Left colon (tissue), 2 donors: ENCODE results near the gene VWCE. TPM values are rescaled to one million over a fixed set of nuclear protein-coding genes. Genes with fewer than 3 reads are reported as not detected.
"Not testable (repeated sequence)": the region's sequence is repeated elsewhere in the genome, so short reads cannot be mapped to it uniquely, and the experiment has no call there.

Experiments used
- ATAC-seq: fragments of 200-7000 bp; cut with Tn5 transposase; one replicate; pipeline ENCODE4 v1.9.1; 2020; ENCODE audit warnings: mild to moderate bottlenecking, moderate library complexity
- DNase-seq, 2 donors: peaks; one replicate each; pipeline ENCODE4 v3.0.0-alpha.2; 2020
- intact Hi-C, 2 donors: fragments of 100-400 bp; cut with DNase I in 1 of 2; cut with micrococcal nuclease in 1 of 2; formaldehyde crosslinking; loops; one replicate each; pipeline versions ENCODE4 v1.11.2 to v1.14.0; 2022; cut with DNase I, micrococcal nuclease
- total RNA-seq, 2 donors: library from RNA; stranded (reverse); fragmentation: NEBNext Ultra II Directional; extraction: Animal tissue kit (Norgen Biotek cat#: 25700); gene quantifications; one replicate each; pipeline ENCODE4 v1.2.1, GENCODE V29; 2021
- donor health status: DM: no; HTN: no; CAD: no.
- donor health status: DM: yes; HTN: yes; CAD: no.

VWCE gene
- total RNA-seq, 2 donors from 2014 or later, result 0.36 to 0.76 TPM

- ATAC-seq, intact Hi-C loops, DNase-seq: not testable (repeated sequence)
These were observed 63.5 kb downstream of the VWCE start for GRCh38 chr11:61231585-61231984.

- intact Hi-C loops, ATAC-seq, DNase-seq: not testable (repeated sequence)
These were observed 64.1 kb downstream of the VWCE start for GRCh38 chr11:61231033-61231432.

DNA sequence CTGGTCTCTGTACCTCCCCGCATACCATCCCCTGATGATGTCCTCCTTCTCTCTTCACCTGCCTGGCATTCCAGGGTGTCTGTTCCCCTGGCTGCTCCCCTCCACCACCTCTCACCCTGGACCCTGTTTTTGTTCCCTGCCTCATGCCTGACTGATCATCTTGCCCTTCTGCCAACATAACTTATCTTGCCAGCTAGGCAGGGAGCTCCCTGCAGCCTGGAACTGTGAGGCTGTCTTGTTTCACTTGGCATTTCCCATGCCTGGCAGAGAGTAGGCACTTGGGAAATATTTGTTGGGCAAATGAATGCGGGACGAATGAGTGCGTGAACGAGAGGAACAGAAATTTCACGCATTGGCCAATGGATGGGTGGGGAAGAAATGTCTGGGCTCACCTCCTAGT lies 65.7 kb downstream of the VWCE start:
- ATAC-seq, intact Hi-C loops: not testable (repeated sequence)

DNA sequence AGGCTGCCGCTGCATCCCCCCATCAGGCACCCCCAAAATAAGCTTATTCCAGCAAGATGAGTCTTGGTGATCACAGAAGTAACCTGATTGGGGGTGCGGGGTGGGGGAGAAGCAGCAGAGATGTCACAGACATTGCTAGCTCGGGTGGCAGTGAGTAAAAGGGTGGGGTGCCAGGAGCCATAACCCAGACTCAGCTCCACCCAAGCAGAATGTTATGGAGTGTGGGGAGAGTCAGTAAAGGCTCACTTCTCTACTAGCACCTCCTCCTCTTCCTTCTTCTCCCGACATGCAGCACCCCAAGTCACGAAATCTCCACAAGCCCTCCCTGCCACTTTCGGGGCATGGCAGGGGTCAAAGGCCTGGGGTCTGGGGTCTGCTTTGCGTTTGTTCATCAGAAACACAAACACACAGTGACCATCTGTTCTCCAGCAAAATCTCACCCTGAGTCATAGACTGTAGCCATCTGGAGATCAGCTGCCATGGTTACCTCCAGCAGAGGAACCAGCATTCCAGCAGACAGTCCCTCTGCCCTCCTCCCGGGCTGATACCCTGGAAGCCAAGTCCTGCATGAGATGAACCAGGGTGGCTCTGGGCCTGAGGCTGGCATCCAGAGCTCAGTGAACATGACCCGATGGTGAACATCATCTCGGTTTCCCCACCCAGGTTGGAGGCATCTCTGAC lies 68.5 kb downstream of the VWCE start:
- DNase-seq, intact Hi-C loops, ATAC-seq: not testable (repeated sequence)

More for the DNA sequence above, 65.7 kb downstream of the VWCE start:
- DNase-seq, result not testable (repeated sequence)

GRCh38 chr11:61222692-61223091 lies 72.4 kb downstream of the VWCE start:
- DNase-seq, ATAC-seq, intact Hi-C loops: not testable (repeated sequence)

GRCh38 chr11:61222047-61222446 lies 73.1 kb downstream of the VWCE start, which contains the start of gene PGA4:
PGA4 (plus strand) TSS chr11:61222347; CDS start chr11:61222401, 54 bp downstream.
- intact Hi-C loops, ATAC-seq, DNase-seq: not testable (repeated sequence)

DNA sequence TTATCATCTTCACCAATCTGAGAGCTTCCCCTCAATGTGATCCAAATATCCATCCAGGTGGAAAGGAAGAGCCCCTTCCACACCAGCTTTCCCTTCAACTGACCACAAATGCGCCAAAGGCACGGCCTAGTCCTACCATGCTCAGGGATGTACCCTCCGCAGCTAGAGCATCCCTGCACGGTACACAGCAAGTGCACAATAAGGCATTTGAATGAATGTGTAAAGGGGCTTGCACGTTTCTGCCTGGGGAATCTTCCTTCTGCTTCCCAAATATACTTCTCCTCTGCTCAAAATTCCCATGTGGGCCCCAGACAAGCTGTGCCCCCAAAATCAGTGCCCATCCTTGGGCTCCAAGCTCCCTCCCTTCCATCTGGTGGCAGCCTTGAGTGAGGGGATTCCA lies 76.1 kb downstream of the VWCE start:
- ATAC-seq, intact Hi-C loops, DNase-seq: not testable (repeated sequence)

- DNase-seq, intact Hi-C loops, ATAC-seq: not testable (repeated sequence)
These were observed 76.8 kb downstream of the VWCE start for GRCh38 chr11:61218306-61218705.

DNA sequence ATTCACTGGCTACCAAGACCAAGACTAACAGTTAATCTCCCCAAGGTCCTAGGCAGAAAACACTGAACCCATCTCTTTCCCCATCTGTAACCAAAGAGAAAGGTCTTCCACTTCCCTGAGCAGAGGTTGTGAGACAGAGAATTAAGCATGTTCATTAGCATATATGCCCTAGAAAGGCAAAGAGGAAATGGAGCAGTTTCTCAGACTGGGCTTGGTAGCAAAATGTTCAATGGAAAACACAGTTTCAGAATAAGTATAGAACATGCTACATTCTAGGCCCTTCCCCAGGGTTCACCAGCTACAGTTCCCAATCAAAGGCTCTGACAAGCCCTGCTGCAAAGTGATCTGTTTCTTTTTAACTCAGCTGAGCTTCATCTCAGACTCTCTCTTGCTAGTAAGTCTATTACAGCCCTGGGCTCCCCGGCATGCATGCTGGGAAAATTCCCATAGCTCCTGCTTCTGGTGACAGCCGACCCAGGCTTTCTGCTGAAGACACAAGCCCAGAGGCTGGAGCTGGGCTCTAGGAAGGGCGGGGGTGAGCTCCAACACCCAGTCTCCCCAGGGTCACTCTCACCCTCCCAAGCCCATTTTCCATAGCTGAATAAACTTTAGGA lies 81.3 kb downstream of the VWCE start:
- ATAC-seq, intact Hi-C loops, DNase-seq: not testable (repeated sequence)

- DNase-seq, intact Hi-C loops, ATAC-seq: not testable (repeated sequence)
These were observed 82.9 kb downstream of the VWCE start for GRCh38 chr11:61212202-61212601.

GRCh38 chr11:61211327-61211952 lies 83.7 kb downstream of the VWCE start:
- intact Hi-C loops, ATAC-seq, DNase-seq: not testable (repeated sequence)

GRCh38 chr11:61210629-61211028 lies 84.5 kb downstream of the VWCE start:
- ATAC-seq, intact Hi-C loops, DNase-seq: not testable (repeated sequence)

Other genes with a start within 250 kb of the VWCE start
- gene CD5, start 192.8 kb downstream of the VWCE start, total RNA-seq, result 1 to 10 TPM in 1 of 2 donors, under 1 TPM in 1; 0.21 to 1.0 TPM
- gene VPS37C, start 133.9 kb downstream of the VWCE start, total RNA-seq, result 10 to 100 TPM; 25.4 to 27.3 TPM
- gene PGA3, start 91.8 kb downstream of the VWCE start, total RNA-seq, result not detected
- gene PGA4, start 73.0 kb downstream of the VWCE start, total RNA-seq, result under 1 TPM; 0.14 to 0.52 TPM
- under 1 TPM in 1 of 2 donors, not detected in 1; 0.22 TPM for gene PGA5, start 54.1 kb downstream of the VWCE start, total RNA-seq
- 100 to 1,000 TPM; 138 to 149 TPM for gene DDB1, start 37.8 kb upstream of the VWCE start, total RNA-seq
- gene TKFC, start 37.9 kb upstream of the VWCE start, total RNA-seq, result 10 to 100 TPM; 58.5 to 61.5 TPM
- 10 to 100 TPM; 80.6 to 80.8 TPM for gene CYB561A3, start 66.6 kb upstream of the VWCE start, total RNA-seq
- gene TMEM138, start 67.1 kb upstream of the VWCE start, total RNA-seq, result 10 to 100 TPM; 33.9 to 40.5 TPM
- gene TMEM216, start 97.3 kb upstream of the VWCE start, total RNA-seq, result 1 to 10 TPM; 7.9 to 8.5 TPM
- 10 to 100 TPM; 58.1 to 59.0 TPM for gene CPSF7, start 134.7 kb upstream of the VWCE start, total RNA-seq
- gene SDHAF2, start 134.8 kb upstream of the VWCE start, total RNA-seq, result 10 to 100 TPM; 33.4 to 39.2 TPM
- gene LRRC10B, start 213.4 kb upstream of the VWCE start, total RNA-seq, result under 1 TPM; 0.61 to 0.75 TPM